Measurements from ENCODE around the gene SLC5A7.

Gene SLC5A7

GRCh38 chr2:108048752-108049151 lies 62.4 kb downstream of the SLC5A7 start:
- H3K36me3 ChIP-seq (ENCODE audit: insufficient read depth, low read length): no peaks in the 10 kb centered on the region
- H3K9me2 ChIP-seq (ENCODE audit: low read depth, low read length): no peaks in the 10 kb centered on the region
- TF ChIP-seq CTCF (IDR thresholded peaks at IDR 0.05; ENCODE audit: low read length) (no peak), EZH2 (IDR thresholded peaks at IDR 0.05; ENCODE audit: borderline replicate concordance, low read length) (no peak)
- no peak overlapping the region for H3K4me3 ChIP-seq (ENCODE audit: low read depth, low read length, poor library complexity, severe bottlenecking)
- no peak overlapping the region for H3K9ac ChIP-seq (ENCODE audit: low read length)
- no peaks in the 10 kb centered on the region for H3K4me1 ChIP-seq (ENCODE audit: insufficient read depth, low read length, severe bottlenecking)
- H3K79me2 ChIP-seq (ENCODE audit: insufficient read depth, low read length): no peaks in the 10 kb centered on the region
- H3K9me3 ChIP-seq (ENCODE audit: low read length): no peaks in the 10 kb centered on the region; the same call in 1 of the 2 replicates
- no peak overlapping the region for H3K4me2 ChIP-seq (ENCODE audit: low read length)
- no peak overlapping the region for H2AFZ ChIP-seq (ENCODE audit: low read length)
- no peaks in the 10 kb centered on the region for H3F3A ChIP-seq (ENCODE audit: insufficient read depth, low read length)
- H3K27me3 ChIP-seq (ENCODE audit: insufficient read depth, low read length): no peaks in the 10 kb centered on the region
- no peak overlapping the region for H3K27ac ChIP-seq (ENCODE audit: low read depth, low read length, poor library complexity, severe bottlenecking)
- H4K20me1 ChIP-seq (ENCODE audit: insufficient read depth, low read length): no peaks in the 10 kb centered on the region

- Histone ChIP-seq H3K79me2 (ENCODE audit: insufficient read depth, low read length) (no peaks in the 10 kb centered on the region), H3F3A (ENCODE audit: insufficient read depth, low read length) (no peaks in the 10 kb centered on the region), H4K20me1 (ENCODE audit: insufficient read depth, low read length) (no peaks in the 10 kb centered on the region), H3K4me3 (ENCODE audit: low read depth, low read length, poor library complexity, severe bottlenecking) (no peak overlapping the region), H3K4me2 (ENCODE audit: low read length) (no peak overlapping the region), H3K9me2 (ENCODE audit: low read depth, low read length) (no peaks in the 10 kb centered on the region), H3K4me1 (ENCODE audit: insufficient read depth, low read length, severe bottlenecking) (no peaks in the 10 kb centered on the region), H3K27me3 (ENCODE audit: insufficient read depth, low read length) (no peaks in the 10 kb centered on the region), H3K9ac (ENCODE audit: low read length) (no peak overlapping the region), H3K9me3 (ENCODE audit: low read length) (no peaks in the 10 kb centered on the region), H3K36me3 (ENCODE audit: insufficient read depth, low read length) (no peaks in the 10 kb centered on the region), H3K27ac (ENCODE audit: low read depth, low read length, poor library complexity, severe bottlenecking) (no peak overlapping the region), H2AFZ (ENCODE audit: low read length) (no peak overlapping the region)
- TF ChIP-seq EZH2 (IDR thresholded peaks at IDR 0.05; ENCODE audit: borderline replicate concordance, low read length) (no peak), CTCF (IDR thresholded peaks at IDR 0.05; ENCODE audit: low read length) (no peak)
Observed at GRCh38 chr2:108058576-108059137, 72.3 kb downstream of the SLC5A7 start.

GRCh38 chr2:108061439-108062042 lies 75.2 kb downstream of the SLC5A7 start:
- H3K4me1 ChIP-seq (ENCODE audit: insufficient read depth, low read length, severe bottlenecking): no peaks in the 10 kb centered on the region
- no peak for TF ChIP-seq CTCF (IDR thresholded peaks at IDR 0.05; ENCODE audit: low read length)
- no peak for TF ChIP-seq EZH2 (IDR thresholded peaks at IDR 0.05; ENCODE audit: borderline replicate concordance, low read length)
- H3K9ac ChIP-seq (ENCODE audit: low read length): no peak overlapping the region
- no peaks in the 10 kb centered on the region for H3K36me3 ChIP-seq (ENCODE audit: insufficient read depth, low read length)
- no peak overlapping the region for H3K27ac ChIP-seq (ENCODE audit: low read depth, low read length, poor library complexity, severe bottlenecking)
- no peaks in the 10 kb centered on the region for H3K9me3 ChIP-seq (ENCODE audit: low read length)
- no peak overlapping the region for H2AFZ ChIP-seq (ENCODE audit: low read length)
- no peak overlapping the region for H3K4me3 ChIP-seq (ENCODE audit: low read depth, low read length, poor library complexity, severe bottlenecking)
- no peak overlapping the region for H3K4me2 ChIP-seq (ENCODE audit: low read length)
- no peaks in the 10 kb centered on the region for H3F3A ChIP-seq (ENCODE audit: insufficient read depth, low read length)
- H3K9me2 ChIP-seq (ENCODE audit: low read depth, low read length): no peaks in the 10 kb centered on the region
- H4K20me1 ChIP-seq (ENCODE audit: insufficient read depth, low read length): no peaks in the 10 kb centered on the region
- no peaks in the 10 kb centered on the region for H3K79me2 ChIP-seq (ENCODE audit: insufficient read depth, low read length)
- no peaks in the 10 kb centered on the region for H3K27me3 ChIP-seq (ENCODE audit: insufficient read depth, low read length)
